Measurements from ENCODE around the gene NNAT.

NNAT gene

DNA sequence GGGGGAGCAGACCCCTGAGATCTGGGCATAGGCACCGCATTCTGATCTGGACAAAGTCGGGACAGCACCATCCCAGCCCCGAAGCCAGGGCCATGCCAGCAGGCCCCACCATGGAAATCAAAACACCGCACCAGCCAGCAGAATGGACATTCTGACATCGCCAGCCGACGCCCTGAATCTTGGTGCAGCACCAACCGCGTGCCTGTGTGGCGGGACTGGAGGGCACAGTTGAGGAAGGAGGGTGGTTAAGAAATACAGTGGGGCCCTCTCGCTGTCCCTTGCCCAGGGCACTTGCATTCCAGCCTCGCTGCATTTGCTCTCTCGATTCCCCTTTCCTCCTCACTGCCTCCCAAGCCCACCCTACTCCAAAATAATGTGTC is 2.0 kb downstream of the NNAT start:
- TF ChIP-seq, protein P1, sequence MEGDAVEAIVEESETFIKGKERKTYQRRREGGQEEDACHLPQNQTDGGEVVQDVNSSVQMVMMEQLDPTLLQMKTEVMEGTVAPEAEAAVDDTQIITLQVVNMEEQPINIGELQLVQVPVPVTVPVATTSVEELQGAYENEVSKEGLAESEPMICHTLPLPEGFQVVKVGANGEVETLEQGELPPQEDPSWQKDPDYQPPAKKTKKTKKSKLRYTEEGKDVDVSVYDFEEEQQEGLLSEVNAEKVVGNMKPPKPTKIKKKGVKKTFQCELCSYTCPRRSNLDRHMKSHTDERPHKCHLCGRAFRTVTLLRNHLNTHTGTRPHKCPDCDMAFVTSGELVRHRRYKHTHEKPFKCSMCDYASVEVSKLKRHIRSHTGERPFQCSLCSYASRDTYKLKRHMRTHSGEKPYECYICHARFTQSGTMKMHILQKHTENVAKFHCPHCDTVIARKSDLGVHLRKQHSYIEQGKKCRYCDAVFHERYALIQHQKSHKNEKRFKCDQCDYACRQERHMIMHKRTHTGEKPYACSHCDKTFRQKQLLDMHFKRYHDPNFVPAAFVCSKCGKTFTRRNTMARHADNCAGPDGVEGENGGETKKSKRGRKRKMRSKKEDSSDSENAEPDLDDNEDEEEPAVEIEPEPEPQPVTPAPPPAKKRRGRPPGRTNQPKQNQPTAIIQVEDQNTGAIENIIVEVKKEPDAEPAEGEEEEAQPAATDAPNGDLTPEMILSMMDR (IDR thresholded peaks at IDR 0.05) = no peak

DNA sequence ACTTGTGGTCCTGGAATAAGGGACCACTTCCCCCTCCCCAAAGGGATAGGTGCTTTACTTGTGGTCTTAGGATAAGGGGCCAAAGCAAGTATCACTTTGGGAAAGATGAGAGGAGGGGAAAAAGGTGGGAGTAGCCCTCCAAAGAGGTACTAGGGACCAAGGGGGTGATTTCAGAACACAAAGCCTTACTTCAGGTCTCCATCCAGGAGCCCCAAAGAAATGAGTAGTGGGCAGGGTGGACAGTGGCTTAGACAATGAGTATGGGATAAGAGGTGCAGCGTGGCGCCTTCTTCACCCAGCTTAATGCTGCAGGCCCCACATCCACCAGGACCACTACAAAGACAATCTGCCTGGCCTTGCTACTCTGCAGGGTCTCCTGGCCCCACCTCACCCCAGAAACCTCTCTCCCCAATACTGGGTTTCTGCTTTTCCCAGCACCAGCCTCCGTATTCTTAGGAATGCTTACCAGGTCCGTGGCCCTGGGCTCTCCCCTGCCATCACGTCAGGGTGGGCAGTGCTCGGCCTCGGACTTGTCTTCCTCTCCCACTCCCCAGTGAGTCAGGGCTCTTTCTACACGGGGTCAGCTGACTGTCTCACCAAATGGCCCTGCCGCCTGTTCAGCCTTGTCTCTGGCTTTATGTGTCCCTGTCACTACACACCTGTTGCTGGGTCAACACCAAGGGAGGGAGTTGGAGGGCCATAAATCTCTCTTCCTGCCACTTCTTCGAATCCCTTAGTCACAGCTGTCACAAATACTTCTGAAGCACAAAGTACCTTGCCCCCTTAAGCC is 3.1 kb downstream of the NNAT start:
- TF ChIP-seq, protein P1 (IDR thresholded peaks at IDR 0.05) = no peak

DNA sequence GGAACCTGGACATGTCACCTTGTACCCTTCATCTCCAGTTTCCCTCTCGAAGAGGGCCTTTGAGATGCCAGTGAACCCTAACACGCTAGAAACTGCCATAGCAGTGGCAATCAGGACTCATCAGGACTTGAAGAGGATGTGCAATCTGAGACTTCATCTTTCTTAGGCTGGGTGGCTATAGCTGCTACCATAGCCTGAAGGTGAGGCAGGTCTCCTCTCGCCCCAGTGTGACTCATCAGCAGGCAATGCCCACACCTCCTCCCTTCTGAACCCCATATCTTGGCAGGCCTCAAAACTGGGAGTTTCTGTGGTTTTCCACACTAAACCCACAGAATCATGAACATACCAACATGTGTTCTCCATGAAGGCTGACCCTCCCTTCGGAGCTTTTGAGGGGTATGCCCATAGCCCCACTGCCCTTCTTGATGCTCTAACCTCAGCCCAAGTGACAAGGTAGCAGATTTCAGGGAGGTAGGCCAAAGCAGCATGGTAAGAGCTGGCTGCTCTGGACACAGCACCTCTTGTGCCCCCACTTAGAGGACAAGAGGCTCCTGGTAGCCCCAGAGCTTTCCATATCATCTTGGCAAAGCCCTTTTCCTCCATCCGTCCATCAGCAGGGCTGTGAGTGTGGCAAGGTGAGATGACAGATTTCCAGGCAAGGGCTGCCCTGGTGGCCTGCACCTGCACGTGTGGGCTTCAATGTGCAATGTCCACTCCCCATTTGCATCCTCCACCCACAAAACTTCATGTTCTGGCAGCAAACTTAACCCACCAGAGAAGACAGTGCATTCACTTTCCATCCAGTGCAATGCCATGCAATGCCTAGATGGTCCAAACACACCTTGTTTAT is 4.0 kb downstream of the NNAT start:
- TF ChIP-seq, protein P1 (IDR thresholded peaks at IDR 0.05) = no peak

DNA sequence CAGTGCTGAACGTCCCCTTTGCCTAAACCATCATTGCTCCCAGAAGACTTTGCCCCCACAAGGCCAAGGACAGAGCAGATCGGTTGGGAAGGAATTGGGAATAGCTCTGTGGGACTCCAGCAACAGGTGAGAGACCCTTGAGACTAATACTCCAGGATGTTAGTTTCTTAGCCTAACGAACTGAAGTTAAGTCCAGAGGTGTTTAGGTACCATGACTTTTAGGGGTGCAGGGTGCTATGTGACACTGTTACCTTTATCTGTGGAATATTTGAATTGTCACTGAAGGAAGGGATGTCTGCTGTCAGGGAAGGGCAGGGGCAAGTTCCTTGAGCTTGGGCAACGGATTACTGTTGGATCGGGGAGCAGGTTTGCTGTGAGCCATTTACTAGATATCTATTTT is 4.8 kb downstream of the NNAT start:
- TF ChIP-seq, protein P1 (IDR thresholded peaks at IDR 0.05) = no peak

DNA sequence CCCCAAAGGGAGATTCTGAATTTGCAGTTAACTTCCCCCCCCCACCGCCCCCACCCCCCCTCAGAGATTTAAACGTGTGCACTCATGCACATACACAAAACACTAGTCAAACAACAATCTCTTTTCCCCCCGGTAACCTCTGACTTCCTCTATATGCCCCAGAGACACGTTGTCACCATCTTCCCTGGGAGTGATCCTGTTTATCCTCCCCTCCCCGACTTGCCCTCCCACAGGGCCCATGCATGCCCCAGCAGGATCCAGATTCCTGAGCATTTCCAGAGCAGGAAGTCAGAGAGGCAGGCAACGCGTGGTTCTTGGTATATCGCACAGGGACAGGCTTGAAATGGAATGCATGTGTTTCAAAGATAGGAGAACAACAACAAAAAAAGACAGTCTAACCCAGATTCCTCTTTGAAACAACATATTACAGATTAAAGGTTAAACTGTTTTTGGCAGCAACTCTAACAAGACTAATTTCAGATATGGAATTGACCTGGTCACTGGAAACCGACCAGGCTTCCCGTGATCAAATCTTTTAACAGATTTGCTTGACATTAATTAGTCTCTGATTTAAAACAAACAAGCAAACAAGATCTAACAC is 5.3 kb downstream of the NNAT start:
- TF ChIP-seq, protein P1 (IDR thresholded peaks at IDR 0.05) = no peak

DNA sequence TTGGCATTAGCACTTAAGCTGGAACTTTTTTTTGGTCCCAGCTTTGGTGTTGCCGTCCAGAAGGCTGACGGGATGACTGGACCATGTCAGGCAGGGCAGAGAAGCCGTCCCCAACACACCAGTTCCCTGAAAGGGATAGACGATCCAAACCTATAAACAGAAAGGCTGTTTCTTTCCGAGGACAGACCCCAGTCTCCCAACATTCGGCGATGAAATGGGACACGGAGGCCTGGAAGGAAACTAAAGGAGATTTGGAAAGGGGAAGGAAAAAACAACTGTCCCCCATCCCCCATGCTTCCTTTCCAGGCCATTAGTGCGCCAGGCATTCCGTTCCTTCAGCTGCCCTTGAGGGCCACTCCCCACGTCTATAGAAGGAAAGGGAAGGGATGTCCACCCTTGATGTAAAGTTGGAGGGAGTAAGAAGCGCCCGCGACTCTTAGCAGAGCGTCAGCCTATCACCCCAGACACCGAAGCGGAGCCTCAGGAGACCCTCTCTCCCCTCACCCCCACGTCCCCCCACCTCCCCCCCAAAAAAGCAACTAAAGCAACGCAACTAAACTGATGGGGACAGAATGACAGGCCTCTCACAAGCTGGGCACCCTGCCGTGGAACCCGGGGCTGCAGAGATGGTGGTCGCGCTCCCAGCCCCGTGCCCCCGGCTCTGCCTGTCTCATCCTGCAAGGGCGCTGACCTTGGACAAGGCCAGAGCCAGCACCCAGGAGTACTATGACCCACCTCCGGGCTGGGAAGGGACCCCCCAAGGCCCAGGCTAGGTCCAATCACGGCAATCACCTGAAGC is 6.0 kb downstream of the NNAT start:
- TF ChIP-seq, protein P1 (IDR thresholded peaks at IDR 0.05) = no peak

Data from LNCAP (cell line).